Activated CD8-positive, alpha-beta memory T cell treated with anti-CD3 and anti-CD28 coated beads, Interleukin-2, amount 10 ng/mL, durations not matched to agents 7 days and 5 days (primary cell): ENCODE results near the gene GARIN5A. TPM values are rescaled to one million over a fixed set of nuclear protein-coding genes. Genes with fewer than 3 reads are reported as not detected.
A peak's percentile ranks its signal among the peaks of the same experiment; 100 is the strongest.

ENCODE experiments used
- ATAC-seq: fragments of 150-1000 bp; cut with Tn5 transposase; one replicate; pipeline ENCODE4 v1.10.0; 2021; ENCODE audit warnings: moderate library complexity
- CTCF ChIA-PET: fragments of 350-600 bp; sonication (Branson Sonifier 250); formaldehyde crosslinking; loops from one replicate; lab custom pipeline; 2021; ENCODE audit warnings: antibody characterized with exemption; lab: Charles Lee
- DNase-seq: peaks from one replicate; pipeline ENCODE4 v3.0.0-alpha.2; 2020
- H3K27ac Mint-ChIP-seq: one replicate; pipeline ENCODE4 v1.8.0; 2021; ENCODE audit warnings: mild to moderate bottlenecking, mixed read lengths
- H3K27me3 Mint-ChIP-seq: one replicate; pipeline ENCODE4 v1.8.0; 2021; ENCODE audit warnings: mixed read lengths
- H3K36me3 Mint-ChIP-seq: one replicate; pipeline ENCODE4 v1.8.0; 2021; ENCODE audit warnings: mild to moderate bottlenecking, mixed read lengths
- H3K4me1 Mint-ChIP-seq: one replicate; pipeline ENCODE4 v1.8.0; 2021; ENCODE audit warnings: mixed read lengths
- H3K4me3 Mint-ChIP-seq: one replicate; pipeline ENCODE4 v1.8.0; 2021; ENCODE audit warnings: mild to moderate bottlenecking, moderate library complexity, mixed read lengths
- H3K9me3 Mint-ChIP-seq: one replicate; pipeline ENCODE4 v1.8.0; 2022; ENCODE audit warnings: low read depth, mixed read lengths
- total RNA-seq, 2 experiments: library from RNA; stranded (reverse); gene quantifications; one replicate each; pipeline ENCODE4 v1.2.3, GENCODE V29; 2021

The GARIN5A gene
- total RNA-seq, 2 experiments from 2014 or later: not detected

DNA sequence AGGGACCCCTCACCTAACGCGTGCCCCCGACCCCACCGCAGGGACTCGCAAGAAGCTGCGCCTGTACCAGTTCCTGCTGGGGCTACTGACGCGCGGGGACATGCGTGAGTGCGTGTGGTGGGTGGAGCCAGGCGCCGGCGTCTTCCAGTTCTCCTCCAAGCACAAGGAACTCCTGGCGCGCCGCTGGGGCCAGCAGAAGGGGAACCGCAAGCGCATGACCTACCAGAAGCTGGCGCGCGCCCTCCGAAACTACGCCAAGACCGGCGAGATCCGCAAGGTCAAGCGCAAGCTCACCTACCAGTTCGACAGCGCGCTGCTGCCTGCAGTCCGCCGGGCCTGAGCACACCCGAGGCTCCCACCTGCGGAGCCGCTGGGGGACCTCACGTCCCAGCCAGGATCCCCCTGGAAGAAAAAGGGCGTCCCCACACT lies 48.6 kb downstream of the GARIN5A start:
- no peak overlapping the region for H3K4me3 Mint-ChIP-seq
- CTCF ChIA-PET: interaction anchor here (0.8 kb wide), 1 partner anchor 33 kb away, joined by 3 read pairs; no protein-coding TSS in a partner anchor
- H3K36me3 Mint-ChIP-seq: no peaks in the 10 kb centered on the region
- H3K27me3 Mint-ChIP-seq: peaks cover 20% of the 10 kb centered on the region
- DNase-seq (no peak), ATAC-seq (no peak)
- no peak overlapping the region for H3K27ac Mint-ChIP-seq
- H3K4me1 Mint-ChIP-seq: peaks cover 9% of the 10 kb centered on the region
- no peaks in the 10 kb centered on the region for H3K9me3 Mint-ChIP-seq

DNA sequence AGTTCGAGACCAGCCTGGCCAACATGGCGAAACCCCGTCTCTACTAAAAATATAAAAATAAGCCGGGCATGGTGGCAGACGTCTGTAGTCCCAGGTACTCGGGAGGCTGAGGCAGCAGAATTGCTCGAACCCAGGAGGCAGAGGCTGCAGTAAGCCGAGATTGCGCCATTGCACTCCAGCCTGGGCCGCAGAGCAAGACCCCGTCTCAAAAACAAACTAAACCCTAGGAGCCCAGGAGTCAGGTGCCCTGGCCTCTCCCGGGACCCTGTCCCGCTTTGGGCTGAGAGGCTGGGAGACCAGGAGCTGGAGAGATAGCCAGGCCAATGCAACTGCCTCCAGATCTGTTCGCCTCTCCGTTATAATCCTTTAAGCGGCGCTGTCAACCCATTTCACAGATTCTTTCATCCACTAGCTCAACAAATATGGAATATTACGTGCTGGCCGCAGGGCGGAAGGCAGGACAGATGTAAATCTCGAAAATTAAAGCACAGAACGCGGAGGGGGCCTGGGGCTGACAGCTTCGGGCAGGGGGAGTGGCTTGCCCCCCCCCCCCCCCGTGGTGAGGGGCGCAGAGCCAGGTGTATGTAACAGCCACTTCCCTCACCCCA lies 49.2 kb downstream of the GARIN5A start:
- no peak overlapping the region for H3K4me3 Mint-ChIP-seq
- CTCF ChIA-PET: interaction anchor here (0.8 kb wide), 1 partner anchor 33 kb away, joined by 3 read pairs; no protein-coding TSS in a partner anchor
- H3K4me1 Mint-ChIP-seq: peaks cover 9% of the 10 kb centered on the region
- peaks cover 15% of the 10 kb centered on the region for H3K27me3 Mint-ChIP-seq
- ATAC-seq (no peak), DNase-seq (no peak)
- no peaks in the 10 kb centered on the region for H3K9me3 Mint-ChIP-seq
- no peaks in the 10 kb centered on the region for H3K36me3 Mint-ChIP-seq
- H3K27ac Mint-ChIP-seq: no peak overlapping the region

DNA sequence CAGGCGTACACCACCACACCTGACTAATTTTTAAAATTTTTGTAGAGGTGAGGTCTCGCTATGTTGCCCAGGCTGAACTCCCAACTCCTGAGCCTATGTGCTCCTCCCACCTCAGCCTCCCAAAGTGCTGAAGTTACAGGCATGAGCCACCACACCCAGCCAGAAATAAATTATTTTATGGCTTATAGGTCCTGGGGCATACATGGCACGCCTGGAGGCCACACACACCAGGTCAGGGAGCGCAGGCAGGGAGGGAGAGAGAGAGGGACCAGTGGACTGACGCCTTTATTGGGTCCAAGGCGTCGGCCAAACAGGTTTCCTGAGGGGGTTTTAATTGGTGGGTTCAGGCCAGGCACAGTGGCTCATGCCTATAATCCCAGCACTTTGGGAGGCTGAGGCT lies 51.1 kb downstream of the GARIN5A start:
- Mint-ChIP-seq H3K27ac (no peak overlapping the region), H3K4me3 (no peak overlapping the region), H3K9me3 (no peaks in the 10 kb centered on the region), H3K36me3 (peaks cover 3% of the 10 kb centered on the region), H3K4me1 (no peaks in the 10 kb centered on the region), H3K27me3 (peaks cover 9% of the 10 kb centered on the region)
- DNase-seq: no peak
- no peak for ATAC-seq
- CTCF ChIA-PET: no interaction called here

DNA sequence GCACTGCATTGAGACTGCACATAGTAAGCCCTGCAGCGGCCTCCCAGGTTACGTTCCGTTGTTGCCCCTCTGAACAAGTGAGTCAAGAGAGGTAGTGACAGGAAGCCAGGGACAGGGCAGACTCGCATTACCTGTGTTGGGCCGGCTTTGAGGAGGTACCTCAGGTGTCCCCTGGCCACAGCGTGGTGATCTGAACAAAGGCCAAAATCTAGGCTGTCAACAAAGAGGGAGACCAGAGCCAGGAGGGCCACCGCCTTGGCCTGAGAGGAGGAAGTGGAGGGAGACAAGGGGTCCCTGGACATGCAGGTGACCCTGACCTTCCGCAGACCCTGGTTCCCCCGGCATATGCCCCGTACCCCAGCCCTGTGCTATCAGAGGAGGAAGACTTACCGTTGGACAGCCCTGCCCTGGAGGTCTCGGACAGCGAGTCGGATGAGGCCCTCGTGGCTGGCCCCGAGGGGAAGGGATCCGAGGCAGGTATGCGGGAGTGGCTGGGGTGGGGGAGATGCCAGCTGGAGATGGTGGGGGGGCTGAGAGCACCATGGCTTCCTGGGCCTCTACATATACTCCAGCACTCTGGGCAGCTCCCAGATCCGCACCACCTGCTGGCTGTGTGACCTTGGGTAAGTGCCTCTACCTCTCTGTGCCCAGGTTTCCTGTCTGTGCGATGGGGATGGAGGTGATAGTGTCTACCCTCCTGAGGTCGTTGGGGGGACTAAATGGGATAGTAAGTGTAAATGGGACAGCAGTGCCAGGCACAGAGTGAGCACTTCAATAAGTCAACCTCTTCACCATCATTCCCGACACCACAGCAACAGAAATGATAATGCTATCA lies 53.2 kb downstream of the GARIN5A start:
- Mint-ChIP-seq H3K9me3 (no peaks in the 10 kb centered on the region), H3K4me1 (peaks cover 12% of the 10 kb centered on the region), H3K36me3 (peaks cover 3% of the 10 kb centered on the region), H3K27ac (no peak overlapping the region), H3K27me3 (peaks cover 16% of the 10 kb centered on the region), H3K4me3 (no peak overlapping the region)
- DNase-seq (no peak), ATAC-seq (no peak)
- CTCF ChIA-PET: no interaction called here

DNA sequence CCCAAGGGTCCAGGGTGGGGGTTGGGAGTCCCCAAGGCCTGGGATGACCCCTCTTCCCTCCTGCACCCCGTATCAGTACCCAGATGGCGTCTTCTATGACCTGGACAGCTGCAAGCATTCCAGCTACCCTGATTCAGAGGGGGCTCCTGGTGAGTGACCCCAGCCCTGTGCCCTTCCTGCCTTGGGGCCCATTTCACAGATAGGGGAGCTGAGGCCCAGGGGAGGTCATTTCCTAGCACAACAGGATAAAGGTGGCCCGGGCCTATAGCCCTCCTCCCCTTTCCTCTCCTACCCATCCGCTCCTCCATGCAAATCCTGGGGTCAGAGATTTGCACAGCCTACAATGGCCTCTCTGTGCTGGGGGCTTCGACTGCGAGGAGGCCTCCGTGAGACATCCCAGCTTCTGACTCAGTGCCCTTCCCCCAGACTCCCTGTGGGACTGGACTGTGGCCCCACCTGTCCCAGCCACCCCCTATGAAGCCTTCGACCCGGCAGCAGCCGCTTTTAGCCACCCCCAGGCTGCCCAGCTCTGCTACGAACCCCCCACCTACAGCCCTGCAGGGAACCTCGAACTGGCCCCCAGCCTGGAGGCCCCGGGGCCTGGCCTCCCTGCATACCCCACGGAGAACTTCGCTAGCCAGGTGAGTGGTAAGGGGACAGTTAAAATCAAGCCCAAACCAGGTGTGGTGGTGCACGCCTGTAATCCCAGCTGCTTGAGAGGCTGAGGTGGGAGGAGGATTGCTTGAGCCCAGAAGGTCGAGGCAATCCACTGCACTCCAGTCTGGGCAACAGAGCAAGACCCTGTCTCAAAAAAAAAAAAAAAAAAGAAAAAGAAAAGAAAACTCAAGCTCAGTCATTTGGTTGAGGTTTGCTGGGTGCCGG lies 54.0 kb downstream of the GARIN5A start:
- Mint-ChIP-seq H3K4me3 (no peak overlapping the region), H3K9me3 (no peaks in the 10 kb centered on the region), H3K27ac (no peak overlapping the region), H3K4me1 (peaks cover 12% of the 10 kb centered on the region), H3K36me3 (peaks cover 3% of the 10 kb centered on the region), H3K27me3 (peaks cover 19% of the 10 kb centered on the region)
- ATAC-seq (no peak), DNase-seq (no peak)
- CTCF ChIA-PET: no interaction called here

DNA sequence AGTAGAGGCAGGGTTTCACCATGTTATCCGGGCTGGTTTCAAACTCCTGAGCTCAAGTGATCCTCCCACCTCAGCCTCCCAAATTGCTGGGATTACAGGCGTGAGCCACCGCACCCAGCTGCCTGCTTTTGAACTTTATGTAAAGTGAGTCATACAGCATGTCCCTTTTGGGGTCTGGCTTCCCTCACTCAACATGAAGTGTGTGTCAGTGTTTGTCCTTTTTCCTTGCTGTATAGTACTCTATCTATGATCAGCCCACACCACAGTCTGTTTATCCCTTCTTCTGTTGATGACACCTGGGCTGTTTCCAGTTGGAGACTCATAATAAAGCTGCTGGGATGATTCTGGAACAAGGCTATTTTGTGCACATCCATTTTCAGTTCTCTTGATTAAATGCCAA lies 55.8 kb downstream of the GARIN5A start:
- Mint-ChIP-seq H3K4me1 (peaks cover 12% of the 10 kb centered on the region), H3K4me3 (no peak overlapping the region), H3K27me3 (peaks cover 19% of the 10 kb centered on the region), H3K9me3 (no peaks in the 10 kb centered on the region), H3K36me3 (peaks cover 3% of the 10 kb centered on the region), H3K27ac (no peak overlapping the region)
- ATAC-seq (no peak), DNase-seq (no peak)
- CTCF ChIA-PET: no interaction called here

DNA sequence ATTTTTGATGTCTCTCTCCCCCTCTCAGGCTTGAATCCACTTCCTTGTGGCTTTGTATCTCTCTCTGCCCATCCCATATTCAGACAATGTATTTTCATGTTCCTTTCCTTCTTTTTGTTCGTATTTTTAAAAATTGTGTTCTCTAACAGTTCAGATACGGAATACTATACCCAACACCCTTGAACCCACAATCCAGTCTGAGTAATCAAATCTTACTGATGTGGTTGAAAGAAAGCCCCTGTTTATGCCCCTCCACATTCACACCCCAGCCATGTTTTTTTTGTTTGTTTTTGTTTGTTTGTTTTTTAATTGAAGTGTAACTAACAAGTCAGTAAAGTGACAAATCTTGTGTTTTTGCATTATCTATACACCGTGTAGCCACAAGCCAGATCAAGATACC lies 56.5 kb downstream of the GARIN5A start:
- no peak for DNase-seq
- H3K27me3 Mint-ChIP-seq: peaks cover 19% of the 10 kb centered on the region
- H3K27ac Mint-ChIP-seq: peak overlapping the region; percentile 12
- H3K9me3 Mint-ChIP-seq: no peaks in the 10 kb centered on the region
- H3K36me3 Mint-ChIP-seq: peaks cover 3% of the 10 kb centered on the region
- H3K4me3 Mint-ChIP-seq: no peak overlapping the region
- peaks cover 12% of the 10 kb centered on the region for H3K4me1 Mint-ChIP-seq
- CTCF ChIA-PET: no interaction called here
- ATAC-seq: no peak

DNA sequence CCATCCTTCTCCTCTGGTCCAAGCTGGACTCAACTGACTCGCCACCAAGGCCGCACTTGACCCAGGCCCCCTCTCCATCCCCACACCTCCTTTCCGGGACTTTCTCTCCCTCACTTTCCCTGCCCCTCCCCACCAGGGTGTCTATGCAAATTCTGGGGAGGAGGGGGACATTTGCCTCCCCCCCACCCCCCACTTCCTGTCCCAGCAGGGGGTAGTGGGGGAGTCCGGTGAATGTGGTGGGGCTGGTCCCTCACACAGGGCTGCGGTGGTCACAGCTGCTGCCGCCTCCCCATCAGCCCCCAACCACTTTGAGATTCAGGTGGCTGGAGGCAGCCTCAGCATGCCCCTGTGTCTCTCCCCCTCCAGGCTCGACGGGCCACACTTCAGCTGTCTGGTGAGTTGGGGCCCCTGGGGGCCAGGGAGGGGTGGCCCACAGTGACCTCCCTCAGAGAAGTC lies 57.0 kb downstream of the GARIN5A start:
- CTCF ChIA-PET: interaction anchor here (1.0 kb wide), 1 partner anchor 62 kb away, joined by 4 read pairs; no protein-coding TSS in a partner anchor

DNA sequence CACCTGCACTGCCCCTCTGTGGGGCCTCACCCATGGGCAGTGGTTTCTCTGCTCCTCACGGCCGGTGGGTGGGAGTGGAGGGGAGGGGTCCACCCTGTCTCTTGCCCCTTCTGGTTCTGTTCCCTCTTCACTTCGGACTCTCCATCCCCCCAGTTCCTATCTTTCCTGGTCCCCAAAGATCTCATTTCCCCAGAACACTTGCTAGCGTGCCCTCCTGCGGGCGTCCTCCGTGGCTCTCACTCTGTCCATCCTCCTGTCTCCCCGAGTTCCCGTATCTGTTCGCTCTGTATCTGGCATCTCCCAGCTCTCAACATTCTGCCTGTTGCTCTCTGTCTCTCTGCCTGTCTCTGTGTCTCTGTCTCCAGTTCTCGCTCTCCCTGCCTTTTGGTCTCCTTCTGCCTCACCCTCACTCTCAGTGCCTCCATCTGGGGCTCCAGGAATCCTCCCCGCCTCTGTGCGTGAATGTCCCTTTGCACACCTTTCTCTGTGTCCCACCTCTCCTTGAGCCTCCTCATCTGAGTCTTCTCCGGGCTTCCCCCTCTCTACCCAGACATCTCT lies 57.5 kb downstream of the GARIN5A start:
- H3K27me3 Mint-ChIP-seq: peaks cover 19% of the 10 kb centered on the region
- ATAC-seq: no peak
- CTCF ChIA-PET: interaction anchor here (1.0 kb wide), 1 partner anchor 62 kb away, joined by 4 read pairs; no protein-coding TSS in a partner anchor
- H3K4me1 Mint-ChIP-seq: peaks cover 12% of the 10 kb centered on the region
- no peak for DNase-seq
- no peaks in the 10 kb centered on the region for H3K9me3 Mint-ChIP-seq
- H3K27ac Mint-ChIP-seq: no peak overlapping the region
- H3K4me3 Mint-ChIP-seq: no peak overlapping the region
- H3K36me3 Mint-ChIP-seq: peaks cover 4% of the 10 kb centered on the region

More for the DNA sequence above, 57.0 kb downstream of the GARIN5A start:
- H3K27me3 Mint-ChIP-seq: peaks cover 19% of the 10 kb centered on the region
- H3K9me3 Mint-ChIP-seq: no peaks in the 10 kb centered on the region
- no peak overlapping the region for H3K4me3 Mint-ChIP-seq
- H3K4me1 Mint-ChIP-seq: peaks cover 12% of the 10 kb centered on the region
- DNase-seq: no peak
- H3K27ac Mint-ChIP-seq: no peak overlapping the region
- peaks cover 3% of the 10 kb centered on the region for H3K36me3 Mint-ChIP-seq
- no peak for ATAC-seq

DNA sequence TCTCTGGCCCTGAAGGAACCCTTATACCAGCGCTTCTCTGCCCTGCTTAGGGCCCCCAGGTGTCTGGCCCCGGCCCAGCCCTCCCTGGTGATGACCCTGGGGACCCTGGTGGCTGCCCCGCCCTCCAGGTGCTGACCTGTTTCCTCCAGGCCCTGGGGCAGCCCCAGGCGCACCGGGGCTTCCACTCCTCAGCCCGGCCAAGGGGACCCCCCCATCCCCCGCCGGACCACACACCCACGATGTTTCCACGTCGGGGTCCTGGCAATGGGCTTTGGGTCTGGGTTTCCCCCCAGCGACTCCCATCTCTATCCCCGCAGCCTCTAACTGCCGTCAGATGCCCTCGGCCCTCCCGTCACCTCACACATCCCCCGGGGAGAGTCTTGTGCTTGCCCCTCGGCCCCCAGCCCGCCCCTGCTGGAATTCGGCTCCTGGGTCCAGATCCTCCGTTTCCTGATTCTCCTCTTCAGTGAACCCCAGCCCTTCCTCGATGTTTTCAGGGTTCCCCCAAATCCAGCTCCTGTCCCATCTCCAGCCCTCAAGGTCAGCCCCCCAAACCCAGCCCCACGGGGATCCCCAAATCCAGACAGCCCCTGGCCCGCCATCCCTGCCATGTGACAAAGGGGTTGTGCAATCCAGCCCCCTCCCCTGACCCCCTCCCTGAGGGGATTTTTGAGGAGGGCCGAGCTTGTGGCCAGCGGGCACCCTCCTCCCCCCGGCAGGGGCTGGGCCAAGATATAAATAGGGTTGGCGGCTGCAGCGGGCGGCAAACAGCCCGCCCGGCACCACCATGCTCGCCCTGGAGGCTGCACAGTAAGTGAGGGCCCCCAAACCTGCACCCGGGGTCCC lies 58.2 kb downstream of the GARIN5A start, which contains the start of gene SPIB:
Gene SPIB, plus strand, starts transcription at position 763 of the 846 bp plus-strand sequence. Its CDS starts 25 bp downstream, at position 788.
- Mint-ChIP-seq H3K36me3 (peaks cover 4% of the 10 kb centered on the region), H3K27ac (no peak within 1 kb of the TSS), H3K4me1 (peaks cover 12% of the 10 kb centered on the region), H3K4me3 (no peak within 1 kb of the TSS), H3K27me3 (peaks cover 19% of the 10 kb centered on the region), H3K9me3 (no peaks in the 10 kb centered on the region)
- CTCF ChIA-PET: no interaction called here
- ATAC-seq (no peak), DNase-seq (no peak)

DNA sequence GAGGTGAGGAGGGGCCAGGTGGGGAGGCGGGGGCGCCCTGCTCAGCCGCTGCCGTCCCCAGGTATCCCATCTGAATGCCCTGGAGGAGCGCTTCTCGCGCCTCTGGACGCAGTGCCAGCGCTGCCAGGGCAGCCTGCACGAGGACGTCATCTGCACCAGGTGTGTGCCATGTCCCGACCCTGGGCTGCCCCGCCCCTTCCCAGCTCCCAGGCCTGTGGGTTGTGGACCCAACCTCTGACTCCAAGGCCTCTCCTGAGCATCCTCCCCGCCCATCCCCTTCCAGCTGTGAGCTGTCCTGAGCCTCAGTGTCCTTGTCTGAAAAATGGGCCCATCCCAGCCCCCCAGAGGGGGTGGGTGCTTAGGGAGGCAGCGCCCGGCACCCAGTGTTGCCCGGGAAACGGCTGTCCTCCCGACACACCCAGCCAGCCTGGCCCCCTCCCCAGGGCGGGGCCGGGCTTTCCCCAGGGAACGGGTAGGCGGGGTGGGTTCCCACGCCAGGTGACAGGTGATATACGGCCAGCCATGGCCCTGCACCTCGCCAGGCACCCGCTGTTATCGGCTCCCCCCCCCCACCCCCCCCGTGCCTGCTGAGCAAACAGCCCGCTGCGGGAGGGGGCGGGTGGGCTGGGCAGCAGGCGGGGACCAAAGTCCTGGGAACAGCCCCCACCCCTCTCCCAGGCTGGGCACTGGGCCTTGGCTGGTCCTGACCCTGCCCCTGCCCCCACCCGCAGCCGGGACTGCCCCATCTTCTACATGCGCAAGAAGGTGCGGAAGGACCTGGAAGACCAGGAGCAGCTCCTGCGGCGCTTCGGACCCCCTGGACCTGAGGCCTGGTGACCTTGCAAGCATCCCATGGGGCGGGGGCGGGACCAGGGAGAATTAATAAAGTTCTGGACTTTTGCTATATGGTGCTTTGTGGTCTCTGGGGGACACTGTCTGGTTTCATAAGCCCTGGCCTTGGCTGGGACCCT lies 59.3 kb downstream of the GARIN5A start:
- H3K27me3 Mint-ChIP-seq: peaks cover 19% of the 10 kb centered on the region
- peaks cover 12% of the 10 kb centered on the region for H3K4me1 Mint-ChIP-seq
- DNase-seq (no peak), ATAC-seq (no peak)
- H3K27ac Mint-ChIP-seq: no peak overlapping the region
- CTCF ChIA-PET: interaction anchor here (1.0 kb wide), 1 partner anchor 48 kb away, joined by 3 read pairs; no protein-coding TSS in a partner anchor
- H3K9me3 Mint-ChIP-seq: no peaks in the 10 kb centered on the region
- peaks cover 13% of the 10 kb centered on the region for H3K36me3 Mint-ChIP-seq
- H3K4me3 Mint-ChIP-seq: no peak overlapping the region
